CD4-positive, alpha-beta T cell (primary cell): Measurements from ENCODE around the gene OCRL. TPM values are rescaled to one million over a fixed set of nuclear protein-coding genes. Genes with fewer than 3 reads are reported as not detected.
"Not testable (repeated sequence)": the region's sequence is repeated elsewhere in the genome, so short reads cannot be mapped to it uniquely, and the experiment has no call there.

Source experiments
- ATAC-seq: fragments of 200-7000 bp; cut with Tn5 transposase; one replicate; pipeline ENCODE4 v1.10.0; 2022; ENCODE audit warnings: mild to moderate bottlenecking; ENCODE audit not compliant: poor library complexity
- CTCF ChIA-PET: fragments of 350-600 bp; sonication (Branson Sonifier 250); formaldehyde crosslinking; loops from one replicate; lab custom pipeline; 2021; ENCODE audit warnings: antibody characterized with exemption, inconsistent platforms; lab: Charles Lee
- POLR2A ChIA-PET: fragments of 350-600 bp; sonication (Branson Sonifier 250); formaldehyde crosslinking; loops from one replicate; lab custom pipeline; 2021; ENCODE audit warnings: antibody characterized with exemption, inconsistent platforms; lab: Charles Lee
- DNase-seq, 14 experiments: peaks; one replicate each; pipeline ENCODE4 v3.0.0-alpha.2; 2013 to 2020; ENCODE audit warnings: mixed read lengths in 2 of 14
- H3K27ac ChIP-seq, 2 donors: one replicate each; pipeline versions ENCODE4 v1.5.1 to v1.7.0; 2013; ENCODE audit warnings: low read length in 2 of 2, low read depth in 1 of 2, mild to moderate bottlenecking in 1 of 2
- H3K27me3 ChIP-seq, 2 experiments: 1 replicate in 1 of 2; 2 replicates in 1 of 2; pipeline versions ENCODE4 v1.6.1 to v1.7.0; 2013; ENCODE audit warnings: low read length in 2 of 2, control low read depth in 1 of 2, mild to moderate bottlenecking in 1 of 2, moderate library complexity in 1 of 2; ENCODE audit not compliant: insufficient read depth in 2 of 2, control insufficient read depth in 1 of 2
- H3K36me3 ChIP-seq: one replicate; pipeline ENCODE4 v1.6.1; 2013; ENCODE audit warnings: low read length, control low read depth; ENCODE audit not compliant: insufficient read depth
- H3K4me1 ChIP-seq: one replicate; pipeline ENCODE4 v1.6.1; 2013; ENCODE audit warnings: low read length, control low read depth; ENCODE audit not compliant: insufficient read depth
- H3K4me3 ChIP-seq: one replicate; pipeline ENCODE4 v1.5.1; 2013; ENCODE audit warnings: mild to moderate bottlenecking, low read length, moderate library complexity
- H3K9me3 ChIP-seq, 2 experiments: 1 replicate in 1 of 2; 2 replicates in 1 of 2; pipeline versions ENCODE4 v1.6.1 to v1.7.0; 2013; ENCODE audit warnings: low read length in 2 of 2, mild to moderate bottlenecking in 2 of 2, control low read depth in 1 of 2, moderate library complexity in 1 of 2; ENCODE audit not compliant: control insufficient read depth in 1 of 2, insufficient read depth in 1 of 2
- H3K27ac Mint-ChIP-seq: one replicate; pipeline ENCODE4 v1.8.0; 2020; ENCODE audit warnings: mixed read lengths
- H3K27me3 Mint-ChIP-seq: one replicate; pipeline ENCODE4 v1.8.0; 2021; ENCODE audit warnings: mixed read lengths
- H3K36me3 Mint-ChIP-seq: one replicate; pipeline ENCODE4 v1.8.0; 2021; ENCODE audit warnings: low read depth, mixed read lengths
- H3K4me1 Mint-ChIP-seq: one replicate; pipeline ENCODE4 v1.8.0; 2021; ENCODE audit warnings: low read depth, mixed read lengths
- H3K4me3 Mint-ChIP-seq: one replicate; pipeline ENCODE4 v1.8.0; 2020; ENCODE audit warnings: mild to moderate bottlenecking, mixed read lengths
- H3K9me3 Mint-ChIP-seq: one replicate; pipeline ENCODE4 v1.8.0; 2020; ENCODE audit warnings: mixed read lengths
- intact Hi-C, 2 experiments: fragments of 100-400 bp; cut with DNase I in 1 of 2; cut with micrococcal nuclease in 1 of 2; formaldehyde crosslinking; loops; one replicate each; pipeline versions ENCODE4 v1.15.1 to v1.9.0; 2023 to 2025; cut with DNase I, micrococcal nuclease
- total RNA-seq, 174 experiments: library from RNA in 2 of 174; stranded (reverse) in 2 of 174; gene quantifications; one replicate each; pipeline ENCODE4 v1.2.3 and lab custom pipeline; 2021 to 2026
- TF ChIP-seq, protein P1 (sequence below): fragments of 200-600 bp; IDR thresholded peaks from one replicate; pipeline ENCODE4 v1.8.0; 2022; ENCODE audit warnings: antibody characterized with exemption, mild to moderate bottlenecking

The OCRL gene
- total RNA-seq, 2 experiments from 2014 or later = 4.0 to 4.1 TPM

DNA sequence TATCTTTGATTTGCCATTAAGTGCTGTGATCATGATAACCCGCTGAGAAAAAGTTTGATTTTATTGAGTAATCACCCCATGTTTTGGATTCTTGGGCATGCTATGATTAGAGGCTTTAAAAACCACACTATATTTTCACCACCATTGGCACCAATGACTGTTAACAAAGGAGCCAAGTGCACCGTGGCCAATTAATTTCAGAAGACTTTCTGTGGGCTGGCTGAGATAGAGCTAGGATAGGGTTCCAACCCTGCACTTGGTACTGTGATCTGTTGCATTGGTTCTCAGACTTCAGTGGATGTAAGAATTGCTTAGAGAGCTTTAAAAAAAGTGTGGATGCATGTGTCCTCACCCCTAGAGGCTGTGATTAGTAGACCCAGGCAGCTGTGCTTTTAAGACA, 32.4 kb downstream of the OCRL start:
- H3K27ac Mint-ChIP-seq = no peak overlapping the region
- no peak for ATAC-seq
- H3K4me3 ChIP-seq = no peak overlapping the region
- no peak overlapping the region for H3K4me3 Mint-ChIP-seq
- CTCF ChIA-PET = interaction anchor here (0.6 kb wide), 1 partner anchor 247 kb away, joined by 3 read pairs; no protein-coding TSS in a partner anchor
- no peaks in the 10 kb centered on the region for H3K27me3 ChIP-seq
- H3K36me3 Mint-ChIP-seq = peaks cover 58% of the 10 kb centered on the region
- no peaks in the 10 kb centered on the region for H3K27me3 Mint-ChIP-seq
- H3K4me1 Mint-ChIP-seq = no peaks in the 10 kb centered on the region
- no peaks in the 10 kb centered on the region for H3K9me3 Mint-ChIP-seq
- intact Hi-C loops = no loop called here
- TF ChIP-seq, protein P1, sequence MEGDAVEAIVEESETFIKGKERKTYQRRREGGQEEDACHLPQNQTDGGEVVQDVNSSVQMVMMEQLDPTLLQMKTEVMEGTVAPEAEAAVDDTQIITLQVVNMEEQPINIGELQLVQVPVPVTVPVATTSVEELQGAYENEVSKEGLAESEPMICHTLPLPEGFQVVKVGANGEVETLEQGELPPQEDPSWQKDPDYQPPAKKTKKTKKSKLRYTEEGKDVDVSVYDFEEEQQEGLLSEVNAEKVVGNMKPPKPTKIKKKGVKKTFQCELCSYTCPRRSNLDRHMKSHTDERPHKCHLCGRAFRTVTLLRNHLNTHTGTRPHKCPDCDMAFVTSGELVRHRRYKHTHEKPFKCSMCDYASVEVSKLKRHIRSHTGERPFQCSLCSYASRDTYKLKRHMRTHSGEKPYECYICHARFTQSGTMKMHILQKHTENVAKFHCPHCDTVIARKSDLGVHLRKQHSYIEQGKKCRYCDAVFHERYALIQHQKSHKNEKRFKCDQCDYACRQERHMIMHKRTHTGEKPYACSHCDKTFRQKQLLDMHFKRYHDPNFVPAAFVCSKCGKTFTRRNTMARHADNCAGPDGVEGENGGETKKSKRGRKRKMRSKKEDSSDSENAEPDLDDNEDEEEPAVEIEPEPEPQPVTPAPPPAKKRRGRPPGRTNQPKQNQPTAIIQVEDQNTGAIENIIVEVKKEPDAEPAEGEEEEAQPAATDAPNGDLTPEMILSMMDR = no peak
- POLR2A ChIA-PET = no interaction called here
- DNase-seq = no peak
- H3K4me1 ChIP-seq = no peaks in the 10 kb centered on the region
- H3K9me3 ChIP-seq = no peaks in the 10 kb centered on the region
- peaks cover 5% of the 10 kb centered on the region for H3K36me3 ChIP-seq
- H3K27ac ChIP-seq = no peak overlapping the region

DNA sequence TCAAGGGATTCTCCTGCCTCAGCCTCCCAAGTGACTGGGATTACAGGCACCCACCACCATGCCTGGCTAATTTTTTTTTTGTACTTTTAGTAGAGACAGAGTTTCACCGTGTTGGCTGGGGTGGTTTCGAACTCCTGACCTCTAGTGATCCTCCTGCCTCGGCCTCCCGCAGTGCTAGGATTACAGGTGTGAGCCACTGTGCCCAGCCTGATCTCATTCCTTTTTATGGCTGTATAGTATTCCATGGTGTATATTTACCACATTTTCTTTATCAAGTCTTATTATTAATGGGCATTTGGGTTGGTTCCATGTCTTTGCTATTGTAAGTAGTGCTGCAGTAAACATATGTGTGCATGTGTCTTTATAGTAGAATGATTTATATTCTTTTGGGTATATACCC, 33.6 kb downstream of the OCRL start:
- CTCF ChIA-PET, H3K27me3 ChIP-seq, intact Hi-C loops, H3K27ac ChIP-seq, POLR2A ChIA-PET, H3K27ac Mint-ChIP-seq, H3K9me3 ChIP-seq, H3K4me3 Mint-ChIP-seq, H3K4me1 Mint-ChIP-seq, DNase-seq, H3K36me3 ChIP-seq, H3K4me3 ChIP-seq, H3K9me3 Mint-ChIP-seq, H3K4me1 ChIP-seq, ATAC-seq, H3K27me3 Mint-ChIP-seq: not testable (repeated sequence)
- peaks cover 60% of the 10 kb centered on the region for H3K36me3 Mint-ChIP-seq

DNA sequence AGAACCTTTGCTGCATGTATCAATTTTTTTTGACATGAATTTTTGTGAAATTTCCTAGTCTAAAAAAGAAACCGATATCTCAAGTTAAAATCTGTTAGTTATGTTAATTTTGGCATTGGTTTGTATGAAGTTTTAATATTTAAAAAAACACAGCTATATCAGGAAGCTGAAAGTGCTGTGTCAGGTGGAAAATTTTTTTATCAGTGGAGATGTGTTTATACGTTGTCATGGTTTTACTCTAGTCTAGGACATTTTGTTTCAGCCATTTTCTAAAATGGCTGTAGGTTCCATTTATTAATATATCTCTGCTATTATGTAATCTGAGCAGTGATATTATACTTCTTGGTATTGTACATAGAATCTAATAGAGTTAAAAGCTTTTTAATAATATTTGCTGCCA, 34.2 kb downstream of the OCRL start:
- no peak overlapping the region for H3K27ac Mint-ChIP-seq
- ATAC-seq (no peak), DNase-seq (no peak)
- no peak overlapping the region for H3K4me3 Mint-ChIP-seq
- TF ChIP-seq, protein P1 = no peak
- no peaks in the 10 kb centered on the region for H3K9me3 ChIP-seq
- intact Hi-C loops = no loop called here
- ChIA-PET CTCF (no interaction called here), POLR2A (no interaction called here)
- H3K9me3 Mint-ChIP-seq = no peaks in the 10 kb centered on the region
- H3K36me3 ChIP-seq = peaks cover 8% of the 10 kb centered on the region
- no peak overlapping the region for H3K27ac ChIP-seq
- H3K27me3 Mint-ChIP-seq = no peaks in the 10 kb centered on the region
- H3K36me3 Mint-ChIP-seq = peaks cover 57% of the 10 kb centered on the region
- no peaks in the 10 kb centered on the region for H3K27me3 ChIP-seq
- no peaks in the 10 kb centered on the region for H3K4me1 Mint-ChIP-seq
- H3K4me3 ChIP-seq = no peak overlapping the region
- H3K4me1 ChIP-seq = no peaks in the 10 kb centered on the region

DNA sequence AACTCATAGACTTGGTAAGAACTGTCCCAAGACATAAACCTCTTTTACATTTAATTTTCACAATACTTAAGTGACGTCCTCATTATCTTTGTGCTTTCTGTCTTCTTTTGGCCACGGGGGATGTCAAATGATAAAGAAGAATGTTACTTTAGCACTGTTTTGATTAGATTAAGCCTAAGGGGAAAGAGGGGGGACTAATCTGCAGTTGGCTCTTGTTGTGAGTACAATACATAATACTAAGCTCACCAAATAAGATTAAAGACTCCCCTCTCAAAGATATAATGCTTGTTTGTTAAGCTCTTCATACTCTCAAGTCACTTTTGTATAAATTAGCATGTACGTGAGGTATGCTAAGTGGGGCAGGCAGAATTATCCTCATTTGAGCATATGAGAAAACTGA, 36.5 kb downstream of the OCRL start:
- H3K4me1 Mint-ChIP-seq = no peaks in the 10 kb centered on the region
- peaks cover 8% of the 10 kb centered on the region for H3K36me3 ChIP-seq
- no peaks in the 10 kb centered on the region for H3K27me3 Mint-ChIP-seq
- H3K4me3 ChIP-seq = no peak overlapping the region
- H3K9me3 Mint-ChIP-seq = no peaks in the 10 kb centered on the region
- DNase-seq (no peak), ATAC-seq (no peak)
- H3K27ac Mint-ChIP-seq = no peak overlapping the region
- no peak overlapping the region for H3K27ac ChIP-seq
- TF ChIP-seq, protein P1 = no peak
- H3K9me3 ChIP-seq = no peaks in the 10 kb centered on the region
- H3K4me3 Mint-ChIP-seq = no peak overlapping the region
- intact Hi-C loops = no loop called here
- POLR2A ChIA-PET = no interaction called here
- H3K27me3 ChIP-seq = no peaks in the 10 kb centered on the region
- H3K4me1 ChIP-seq = no peaks in the 10 kb centered on the region
- peaks cover 46% of the 10 kb centered on the region for H3K36me3 Mint-ChIP-seq
- CTCF ChIA-PET = no interaction called here
